ENCODE results near the gene ZNF775.

Gene ZNF775

GRCh38 chr7:150409300-150410030 lies 30.3 kb downstream of the ZNF775 start:
- no peak overlapping the region for H3K4me3 ChIP-seq (ENCODE audit: control insufficient read depth, low read depth, low read length)
- no peak for TF ChIP-seq CTCF (IDR thresholded peaks at IDR 0.05; ENCODE audit: control insufficient read depth, insufficient read depth, low read depth, low read length, missing control alignments)
- no peak for DNase-seq (ENCODE audit: low read depth)

GRCh38 chr7:150410131-150410530 lies 31.0 kb downstream of the ZNF775 start:
- DNase-seq (ENCODE audit: low read depth), result no peak
- no peak overlapping the region for H3K4me3 ChIP-seq (ENCODE audit: control insufficient read depth, low read depth, low read length)
- TF ChIP-seq CTCF (IDR thresholded peaks at IDR 0.05; ENCODE audit: control insufficient read depth, insufficient read depth, low read depth, low read length, missing control alignments), result no peak

GRCh38 chr7:150410680-150411346 lies 31.7 kb downstream of the ZNF775 start:
- no peak overlapping the region for H3K4me3 ChIP-seq (ENCODE audit: control insufficient read depth, low read depth, low read length)
- no peak for DNase-seq (ENCODE audit: low read depth)
- TF ChIP-seq CTCF (IDR thresholded peaks at IDR 0.05; ENCODE audit: control insufficient read depth, insufficient read depth, low read depth, low read length, missing control alignments), result no peak

GRCh38 chr7:150411606-150412005 lies 32.5 kb downstream of the ZNF775 start:
- H3K4me3 ChIP-seq (ENCODE audit: control insufficient read depth, low read depth, low read length), result no peak overlapping the region
- no peak for TF ChIP-seq CTCF (IDR thresholded peaks at IDR 0.05; ENCODE audit: control insufficient read depth, insufficient read depth, low read depth, low read length, missing control alignments)
- DNase-seq (ENCODE audit: low read depth), result no peak

GRCh38 chr7:150412016-150412415 lies 32.9 kb downstream of the ZNF775 start:
- DNase-seq (ENCODE audit: low read depth), result no peak
- no peak overlapping the region for H3K4me3 ChIP-seq (ENCODE audit: control insufficient read depth, low read depth, low read length)
- TF ChIP-seq CTCF (IDR thresholded peaks at IDR 0.05; ENCODE audit: control insufficient read depth, insufficient read depth, low read depth, low read length, missing control alignments), result no peak

GRCh38 chr7:150412518-150413488 lies 33.7 kb downstream of the ZNF775 start:
- no peak overlapping the region for H3K4me3 ChIP-seq (ENCODE audit: control insufficient read depth, low read depth, low read length)
- DNase-seq (ENCODE audit: low read depth), result no peak
- TF ChIP-seq CTCF (IDR thresholded peaks at IDR 0.05; ENCODE audit: control insufficient read depth, insufficient read depth, low read depth, low read length, missing control alignments), result no peak

Measured in AG09309 (cell line).